MM.1S (cell line): ENCODE data around the gene DLX5.

ENCODE experiments used
- DNase-seq: peaks from one replicate; pipeline ENCODE4 v3.0.0-alpha.2; 2015
- H2AFZ ChIP-seq: fragments of 300-600 bp; sonication (generic); 2 replicates; pipeline ENCODE4 v1.6.0; 2016; ENCODE audit warnings: antibody characterized with exemption, low read length
- H3F3A ChIP-seq: fragments of 300-600 bp; sonication (generic); 2 replicates; pipeline ENCODE4 v1.6.1; 2016; ENCODE audit warnings: mild to moderate bottlenecking, antibody characterized with exemption, low read length, moderate library complexity, mixed read lengths; ENCODE audit not compliant: insufficient read depth
- H3K27ac ChIP-seq: fragments of 300-600 bp; sonication (generic); 2 replicates; pipeline ENCODE4 v1.5.1; 2016; ENCODE audit warnings: mild to moderate bottlenecking, low read length
- H3K27me3 ChIP-seq: fragments of 300-600 bp; sonication (generic); replicated peaks from 2 replicates; pipeline ENCODE4 v1.6.0; 2016; ENCODE audit warnings: low read length; ENCODE audit not compliant: insufficient read depth
- H3K36me3 ChIP-seq: fragments of 300-600 bp; sonication (generic); replicated peaks from 2 replicates; pipeline ENCODE4 v1.6.1; 2016; ENCODE audit warnings: mild to moderate bottlenecking, low read length, mixed read lengths; ENCODE audit not compliant: insufficient read depth
- H3K4me1 ChIP-seq: fragments of 300-600 bp; sonication (generic); 2 replicates; pipeline ENCODE4 v1.6.1; 2016; ENCODE audit warnings: low read length, mixed read lengths
- H3K4me2 ChIP-seq: fragments of 300-600 bp; sonication (generic); 2 replicates; pipeline ENCODE4 v1.6.0; 2016; ENCODE audit warnings: low read depth, low read length
- H3K4me3 ChIP-seq: fragments of 300-600 bp; sonication (generic); 2 replicates; pipeline ENCODE4 v1.5.1; 2016; ENCODE audit warnings: low read length, mixed read lengths
- H3K79me2 ChIP-seq: fragments of 300-600 bp; sonication (generic); 2 replicates; pipeline ENCODE4 v1.6.1; 2016; ENCODE audit warnings: mixed run types, low read length, mixed read lengths
- H3K9ac ChIP-seq: fragments of 300-600 bp; sonication (generic); 2 replicates; pipeline ENCODE4 v1.6.1; 2016; ENCODE audit warnings: low read length, mixed read lengths
- H3K9me2 ChIP-seq: fragments of 300-600 bp; sonication (generic); replicated peaks from 2 replicates; pipeline ENCODE4 v1.6.1; 2016; ENCODE audit warnings: mild to moderate bottlenecking, low read length, mixed read lengths; ENCODE audit not compliant: insufficient read depth
- H3K9me3 ChIP-seq: fragments of 300-600 bp; sonication (generic); replicated peaks from 2 replicates; pipeline ENCODE4 v1.6.1; 2016; ENCODE audit warnings: mild to moderate bottlenecking, low read length, mixed read lengths; ENCODE audit not compliant: insufficient read depth
- H4K20me1 ChIP-seq: fragments of 300-600 bp; sonication (generic); 2 replicates; pipeline ENCODE4 v1.6.1; 2016; ENCODE audit warnings: mild to moderate bottlenecking, low read length, moderate library complexity, mixed read lengths; ENCODE audit not compliant: insufficient read depth
- CTCF ChIP-seq: fragments of 300-600 bp; sonication (generic); IDR thresholded peaks from 2 replicates; pipeline ENCODE4 v1.5.1; 2016; ENCODE audit warnings: antibody characterized with exemption, low read length, mixed read lengths
- EZH2 ChIP-seq: fragments of 300-600 bp; sonication (generic); optimal IDR thresholded peaks from 2 replicates; pipeline ENCODE3; 2017; ENCODE audit warnings: low read depth, mild to moderate bottlenecking, antibody characterized with exemption, low read length, mixed read lengths
- EZH2phosphoT487 ChIP-seq: fragments of 300-600 bp; sonication (generic); IDR thresholded peaks from 2 replicates; pipeline ENCODE4 v1.6.1; 2018; ENCODE audit warnings: antibody characterized with exemption, low read length

The DLX5 gene

GRCh38 chr7:97016381-97017191 is 8.0 kb downstream of the DLX5 start:
- no peak overlapping the region for H3K9ac ChIP-seq
- H4K20me1 ChIP-seq: no peaks in the 10 kb centered on the region
- no peak for DNase-seq
- TF ChIP-seq EZH2: no peak
- no peak for TF ChIP-seq EZH2phosphoT487
- no peak for TF ChIP-seq CTCF
- H3K27ac ChIP-seq: no peak overlapping the region
- no peak overlapping the region for H3K4me2 ChIP-seq
- no peaks in the 10 kb centered on the region for H3K36me3 ChIP-seq
- no peak overlapping the region for H2AFZ ChIP-seq
- no peaks in the 10 kb centered on the region for H3F3A ChIP-seq
- no peaks in the 10 kb centered on the region for H3K9me3 ChIP-seq
- no peak overlapping the region for H3K4me3 ChIP-seq
- no peaks in the 10 kb centered on the region for H3K9me2 ChIP-seq
- H3K79me2 ChIP-seq: no peaks in the 10 kb centered on the region
- no peaks in the 10 kb centered on the region for H3K4me1 ChIP-seq
- peaks cover 36% of the 10 kb centered on the region for H3K27me3 ChIP-seq

- peaks cover 36% of the 10 kb centered on the region for H3K27me3 ChIP-seq
Measured at GRCh38 chr7:97015756-97016380, 8.8 kb downstream of the DLX5 start.

GRCh38 chr7:97015279-97015678 is 9.4 kb downstream of the DLX5 start:
- no peak overlapping the region for H3K9ac ChIP-seq
- no peak for TF ChIP-seq EZH2
- TF ChIP-seq CTCF: no peak
- no peak for TF ChIP-seq EZH2phosphoT487
- H4K20me1 ChIP-seq: no peaks in the 10 kb centered on the region
- DNase-seq: no peak
- H2AFZ ChIP-seq: no peak overlapping the region
- no peak overlapping the region for H3K27ac ChIP-seq
- H3K4me1 ChIP-seq: no peaks in the 10 kb centered on the region
- H3K4me3 ChIP-seq: no peak overlapping the region
- H3K9me3 ChIP-seq: no peaks in the 10 kb centered on the region
- peaks cover 30% of the 10 kb centered on the region for H3K27me3 ChIP-seq
- no peaks in the 10 kb centered on the region for H3K9me2 ChIP-seq
- no peak overlapping the region for H3K4me2 ChIP-seq
- H3K36me3 ChIP-seq: no peaks in the 10 kb centered on the region
- H3K79me2 ChIP-seq: no peaks in the 10 kb centered on the region
- H3F3A ChIP-seq: no peaks in the 10 kb centered on the region

More at GRCh38 chr7:97015756-97016380, 8.8 kb downstream of the DLX5 start:
- Histone ChIP-seq H3K4me3 (no peak overlapping the region), H3K9me2 (no peaks in the 10 kb centered on the region), H2AFZ (no peak overlapping the region), H4K20me1 (no peaks in the 10 kb centered on the region), H3K4me2 (no peak overlapping the region), H3K9ac (no peak overlapping the region), H3K36me3 (no peaks in the 10 kb centered on the region), H3K27ac (no peak overlapping the region), H3K4me1 (no peaks in the 10 kb centered on the region), H3K9me3 (no peaks in the 10 kb centered on the region), H3F3A (no peaks in the 10 kb centered on the region), H3K79me2 (no peaks in the 10 kb centered on the region)
- DNase-seq: no peak
- TF ChIP-seq EZH2 (no peak), CTCF (no peak)
